Endothelial cell of umbilical vein (primary cell): ENCODE data around the gene RBMS3. TPM values are rescaled to one million over a fixed set of nuclear protein-coding genes. Genes with fewer than 3 reads are reported as not detected.

ENCODE experiments used
- BruUV-seq: library from RNA; stranded (reverse); fragments of 400-500 nt; replicated peaks from 2 replicates; lab custom pipeline; 2021; lab: Mats Ljungman, UMichigan
- CTCF ChIA-PET: fragments of 300-600, 350-600 bp; sonication (Branson Sonifier 250); formaldehyde crosslinking; loops from one replicate; lab custom pipeline; 2021; ENCODE audit warnings: antibody characterized with exemption, inconsistent platforms; lab: Charles Lee
- POLR2A ChIA-PET: fragments of 300-600, 350-600 bp; sonication (Branson Sonifier 250); formaldehyde crosslinking; loops from one replicate; lab custom pipeline; 2021; ENCODE audit warnings: antibody characterized with exemption, inconsistent platforms; lab: Charles Lee
- DNase-seq: peaks from one replicate; pipeline ENCODE4 v3.0.0-alpha.2; 2011; ENCODE audit warnings: low read depth, low spot score
- FAIRE-seq: peaks from 2 replicates; lab custom pipeline; 2011; peaks lifted over from hg19 to GRCh38; lab: Jason Lieb, UNC
- H2AFZ ChIP-seq: 2 replicates; pipeline ENCODE4 v1.6.0; 2012; ENCODE audit warnings: low read depth, low read length, control low read depth, inconsistent platforms
- H3K27ac ChIP-seq: 2 replicates; pipeline ENCODE4 v1.5.1; 2011; ENCODE audit warnings: low read depth, mild to moderate bottlenecking, control low read depth, low read length, moderate library complexity; ENCODE audit not compliant: insufficient read depth
- H3K27me3 ChIP-seq, 2 experiments: 2 replicates each; pipeline versions ENCODE4 v1.6.0 to v1.6.1; 2011; ENCODE audit warnings: low read length in 2 of 2, mixed read lengths in 1 of 2; ENCODE audit not compliant: control insufficient read depth in 2 of 2, insufficient read depth in 2 of 2
- H3K36me3 ChIP-seq, 2 experiments: 2 replicates in 1 of 2; 3 replicates in 1 of 2; pipeline ENCODE4 v1.5.1; 2011; ENCODE audit warnings: low read length in 2 of 2, mild to moderate bottlenecking in 1 of 2, moderate library complexity in 1 of 2; ENCODE audit not compliant: control insufficient read depth in 2 of 2, insufficient read depth in 2 of 2; ENCODE audit errors: extremely low read depth in 1 of 2
- H3K4me1 ChIP-seq: 3 replicates; pipeline ENCODE4 v1.5.1; 2011; ENCODE audit warnings: mild to moderate bottlenecking, low read length; ENCODE audit not compliant: control insufficient read depth, insufficient read depth; ENCODE audit errors: extremely low read depth
- H3K4me2 ChIP-seq: 2 replicates; pipeline ENCODE4 v1.6.1; 2011; ENCODE audit warnings: low read length, control low read depth, mixed read lengths; ENCODE audit not compliant: insufficient read depth
- H3K4me3 ChIP-seq, 3 experiments: fragments of 200-600 bp in 1 of 3; sonication (generic), shearing (Covaris generic) in 1 of 3; replicated peaks in 1 of 3; 2 replicates each; pipeline ENCODE4 v1.5.1; 2011 to 2016; ENCODE audit warnings: control low read depth in 3 of 3, low read length in 3 of 3, mild to moderate bottlenecking in 2 of 3, inconsistent platforms in 1 of 3, low read depth in 1 of 3, moderate library complexity in 1 of 3; ENCODE audit not compliant: insufficient read depth in 1 of 3
- H3K79me2 ChIP-seq: 2 replicates; pipeline ENCODE4 v1.6.0; 2012; ENCODE audit warnings: low read length, inconsistent platforms; ENCODE audit not compliant: control insufficient read depth, insufficient read depth
- H3K9ac ChIP-seq: replicated peaks from 2 replicates; pipeline ENCODE3; 2011; ENCODE audit warnings: low read length, control low read depth; ENCODE audit not compliant: insufficient read depth; ENCODE audit errors: extremely low read depth
- H3K9me1 ChIP-seq: replicated peaks from 3 replicates; pipeline ENCODE4 v1.6.0; 2011; ENCODE audit warnings: mild to moderate bottlenecking, low read length; ENCODE audit not compliant: control insufficient read depth, insufficient read depth; ENCODE audit errors: extremely low read depth
- H3K9me3 ChIP-seq: replicated peaks from 2 replicates; pipeline ENCODE4 v1.5.1; 2012; ENCODE audit warnings: low read length, inconsistent platforms; ENCODE audit not compliant: control insufficient read depth, insufficient read depth
- H4K20me1 ChIP-seq: replicated peaks from 2 replicates; pipeline ENCODE3; 2011; ENCODE audit warnings: mild to moderate bottlenecking, low read length; ENCODE audit not compliant: control insufficient read depth, insufficient read depth; ENCODE audit errors: extremely low read depth
- EZH2 ChIP-seq: IDR thresholded peaks from 2 replicates; pipeline ENCODE4 v1.6.1; 2012; ENCODE audit warnings: borderline replicate concordance, low read depth, mild to moderate bottlenecking, moderate library complexity, low read length, inconsistent platforms; ENCODE audit not compliant: severe bottlenecking
- FOS ChIP-seq: IDR thresholded peaks from 2 replicates; pipeline ENCODE4 v1.6.1; 2011; ENCODE audit warnings: mild to moderate bottlenecking, low read length, moderate library complexity, borderline replicate concordance; ENCODE audit not compliant: insufficient read depth
- GATA2 ChIP-seq: IDR thresholded peaks from 2 replicates; pipeline ENCODE4 v1.7.0; 2011; ENCODE audit warnings: low read depth, mild to moderate bottlenecking, moderate library complexity, mixed read lengths, low read length; ENCODE audit not compliant: insufficient read length, insufficient read depth
- JUN ChIP-seq: IDR thresholded peaks from 2 replicates; pipeline ENCODE4 v1.6.1; 2011; ENCODE audit warnings: borderline replicate concordance, low read depth; ENCODE audit not compliant: insufficient read length, insufficient read depth
- MAX ChIP-seq: IDR thresholded peaks from 2 replicates; pipeline ENCODE4 v1.6.1; 2011; ENCODE audit not compliant: insufficient read depth, insufficient read length
- MYC ChIP-seq: IDR thresholded peaks from one replicate; pipeline ENCODE4 v1.6.1; 2011; ENCODE audit warnings: mild to moderate bottlenecking, low read depth, low read length
- POLR2A ChIP-seq: IDR thresholded peaks from 2 replicates; pipeline ENCODE4 v1.6.1; 2012; ENCODE audit warnings: low read depth, mild to moderate bottlenecking, control low read depth, low read length
- POLR2AphosphoS5 ChIP-seq: IDR thresholded peaks from 2 replicates; pipeline ENCODE4 v1.6.1; 2012; ENCODE audit warnings: low read depth, mild to moderate bottlenecking, control low read depth, low read length, moderate library complexity; ENCODE audit not compliant: insufficient read depth
- dilution Hi-C: fragments of 300-500 bp; cut with MboI; formaldehyde crosslinking; loops from one replicate; pipeline ENCODE4 v1.15.0; 2019; ENCODE audit warnings: low sequenced_read_pairs; ENCODE audit not compliant: extremely low pct_ligation_motif_present
- intact Hi-C: fragments of 100-400 bp; cut with micrococcal nuclease; formaldehyde crosslinking; loops from one replicate; pipeline ENCODE4 v1.10.0; 2022
- polyA plus RNA-seq, 4 experiments: library from polyadenylated mRNA; depleted of rRNA in 3 of 4; stranded (reverse) in 3 of 4; unstranded in 1 of 4; fragments of >200 nt; gene quantifications; 2 replicates each; pipeline versions ENCODE4 v1.2.1 to v1.2.3, GENCODE V29; 2011 to 2012; ENCODE audit warnings: missing spikeins in 1 of 4
- total RNA-seq: library from RNA; stranded (reverse); gene quantifications from 2 replicates; pipeline ENCODE4 v1.2.3, GENCODE V29; 2021
- TF ChIP-seq, protein P1 (sequence below), 2 donors: IDR thresholded peaks; 1 replicate in 1 of 2; 2 replicates in 1 of 2; pipeline ENCODE4 v1.5.1; 2011; ENCODE audit warnings: low read length in 2 of 2, mild to moderate bottlenecking in 2 of 2, moderate library complexity in 2 of 2, control low read depth in 1 of 2, inconsistent platforms in 1 of 2, low read depth in 1 of 2; ENCODE audit not compliant: insufficient read depth in 1 of 2; ENCODE audit errors: extremely low read depth in 1 of 2

Gene RBMS3
- total and polyA plus RNA-seq, 2 donors (not counting 3 experiments of a cell fraction or from before 2014, with no cell fraction given), result 13.6 to 42.3 TPM

- intact Hi-C loops (no loop called here), dilution Hi-C loops (no loop called here)
- peaks cover 4% of the 10 kb centered on the region for H3K4me1 ChIP-seq
- H2AFZ ChIP-seq, result no peak overlapping the region
- TF ChIP-seq POLR2AphosphoS5, result no peak
- TF ChIP-seq MAX, result no peak
- TF ChIP-seq POLR2A, result no peak
- TF ChIP-seq GATA2, result no peak
- no peak for TF ChIP-seq MYC
- TF ChIP-seq EZH2, result no peak
- no peak for TF ChIP-seq JUN
- no peak for TF ChIP-seq FOS
- TF ChIP-seq, protein P1, sequence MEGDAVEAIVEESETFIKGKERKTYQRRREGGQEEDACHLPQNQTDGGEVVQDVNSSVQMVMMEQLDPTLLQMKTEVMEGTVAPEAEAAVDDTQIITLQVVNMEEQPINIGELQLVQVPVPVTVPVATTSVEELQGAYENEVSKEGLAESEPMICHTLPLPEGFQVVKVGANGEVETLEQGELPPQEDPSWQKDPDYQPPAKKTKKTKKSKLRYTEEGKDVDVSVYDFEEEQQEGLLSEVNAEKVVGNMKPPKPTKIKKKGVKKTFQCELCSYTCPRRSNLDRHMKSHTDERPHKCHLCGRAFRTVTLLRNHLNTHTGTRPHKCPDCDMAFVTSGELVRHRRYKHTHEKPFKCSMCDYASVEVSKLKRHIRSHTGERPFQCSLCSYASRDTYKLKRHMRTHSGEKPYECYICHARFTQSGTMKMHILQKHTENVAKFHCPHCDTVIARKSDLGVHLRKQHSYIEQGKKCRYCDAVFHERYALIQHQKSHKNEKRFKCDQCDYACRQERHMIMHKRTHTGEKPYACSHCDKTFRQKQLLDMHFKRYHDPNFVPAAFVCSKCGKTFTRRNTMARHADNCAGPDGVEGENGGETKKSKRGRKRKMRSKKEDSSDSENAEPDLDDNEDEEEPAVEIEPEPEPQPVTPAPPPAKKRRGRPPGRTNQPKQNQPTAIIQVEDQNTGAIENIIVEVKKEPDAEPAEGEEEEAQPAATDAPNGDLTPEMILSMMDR (IDR thresholded peaks at IDR 0.05; ENCODE audit: extremely low read depth in 1 of 2, insufficient read depth in 1 of 2, low read depth in 1 of 2, low read length in 2 of 2), result no peak
- no peak overlapping the region for H3K4me2 ChIP-seq
- no peaks in the 10 kb centered on the region for H3K27me3 ChIP-seq
- no peaks in the 10 kb centered on the region for H3K79me2 ChIP-seq
- ChIA-PET POLR2A (no interaction called here), CTCF (no interaction called here)
- no peaks in the 10 kb centered on the region for H3K9me3 ChIP-seq
- H4K20me1 ChIP-seq, result no peaks in the 10 kb centered on the region
- H3K4me3 ChIP-seq, result no peak overlapping the region
- DNase-seq (no peak), FAIRE-seq (no peak)
- no peak overlapping the region for H3K27ac ChIP-seq
- H3K9ac ChIP-seq, result no peak overlapping the region
- no TSS peak for BruUV-seq
- no peaks in the 10 kb centered on the region for H3K36me3 ChIP-seq
- H3K9me1 ChIP-seq, result no peaks in the 10 kb centered on the region
Measured at GRCh38 chr3:29635888-29636287, 355.0 kb downstream of the RBMS3 start.
